Fibroblast of peridontal ligament (primary cell): ENCODE measurements around the gene PPP1R12A.
"Not testable (repeated sequence)": the region's sequence is repeated elsewhere in the genome, so short reads cannot be mapped to it uniquely, and the experiment has no call there.

Experiments
- DNase-seq: peaks from one replicate; pipeline ENCODE4 v3.0.0-alpha.2; 2010; ENCODE audit errors: extremely low read depth

The PPP1R12A gene

DNA sequence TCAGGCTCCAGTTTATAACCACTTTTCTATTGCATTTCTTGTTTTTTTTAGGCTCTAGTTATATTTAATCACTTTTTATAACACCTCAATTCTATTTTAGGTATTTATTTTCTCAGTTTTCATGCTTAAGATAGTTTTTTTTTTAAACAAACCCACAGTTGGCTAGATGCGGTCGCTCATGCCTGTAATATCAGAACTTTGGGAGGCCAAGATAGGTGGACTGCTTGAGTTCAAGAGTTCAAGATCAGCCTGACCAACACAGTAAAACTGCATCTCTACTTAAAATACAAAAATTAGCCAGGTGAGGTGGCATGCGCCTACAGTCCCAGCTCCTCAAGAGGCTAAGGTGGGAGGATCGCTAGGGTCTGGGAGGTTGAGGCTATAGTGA, 93.0 kb downstream of the PPP1R12A start:
- DNase-seq, result no peak

DNA sequence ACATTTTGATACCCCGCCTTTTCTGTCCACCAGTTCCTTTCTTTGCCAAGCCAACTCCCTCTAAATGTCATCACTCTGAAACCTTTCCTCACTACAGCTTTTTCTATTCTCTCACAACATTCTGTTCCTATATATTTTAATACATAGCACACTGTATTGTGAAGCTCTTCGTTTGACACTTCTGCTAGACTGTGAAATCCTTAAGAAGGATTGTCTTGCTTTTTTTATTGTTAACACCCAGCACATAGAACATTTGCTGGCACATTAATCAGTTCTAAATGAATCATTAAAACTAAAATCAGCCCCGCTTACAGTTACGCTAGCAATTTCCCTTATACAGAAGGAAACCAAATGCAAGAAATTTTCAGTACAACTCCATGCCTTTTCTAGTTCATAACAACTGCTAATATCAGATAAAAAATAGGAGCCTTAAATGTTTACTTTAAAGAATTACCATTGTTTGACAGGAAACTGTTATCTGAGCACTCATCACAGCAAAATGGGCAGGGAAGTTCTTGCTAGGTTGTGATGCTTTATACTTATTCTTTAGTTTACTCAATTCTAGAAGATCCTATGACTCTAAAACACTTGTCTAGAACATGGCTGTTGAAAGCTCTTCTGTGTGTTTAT, 93.5 kb downstream of the PPP1R12A start:
- no peak for DNase-seq

DNA sequence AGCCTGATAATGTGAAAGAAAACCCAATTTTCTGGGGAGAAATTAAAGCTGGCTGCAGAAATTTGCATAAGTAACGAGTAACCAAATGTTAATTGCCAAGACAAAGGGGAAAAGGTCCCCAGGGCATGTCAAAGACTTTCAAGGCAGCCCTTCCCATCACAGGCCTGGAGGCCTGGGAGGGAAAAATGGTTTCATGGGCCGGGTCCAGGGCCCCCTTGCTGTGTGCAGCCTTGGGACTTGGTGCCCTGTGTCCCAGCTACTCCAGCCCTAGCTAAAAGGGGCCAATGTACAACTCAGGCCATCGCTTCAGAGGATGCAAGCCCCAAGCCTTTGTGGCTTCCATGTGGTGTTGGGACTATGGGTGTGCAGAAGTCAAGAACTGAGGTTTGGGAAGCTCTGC, 96.5 kb downstream of the PPP1R12A start:
- no peak for DNase-seq

DNA sequence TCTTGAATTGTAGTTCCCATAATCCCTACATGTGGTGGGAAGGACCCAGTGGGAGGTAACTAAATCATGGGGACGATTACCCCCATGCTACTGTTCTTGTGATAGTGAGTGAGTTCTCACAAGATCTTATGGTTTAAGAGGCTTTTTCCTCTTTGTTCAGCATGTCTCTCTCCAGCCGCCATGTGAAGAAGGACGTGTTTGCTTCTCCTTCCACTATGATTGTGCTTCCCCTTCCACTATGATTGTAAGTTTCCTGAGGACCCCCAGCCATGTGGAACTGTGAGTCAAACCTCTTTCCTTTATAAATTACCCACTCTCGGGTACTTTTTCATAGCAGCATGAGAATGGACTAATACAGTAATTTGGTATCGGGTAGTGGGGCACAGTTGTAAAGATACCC, 97.3 kb downstream of the PPP1R12A start:
- DNase-seq, result no peak

DNA sequence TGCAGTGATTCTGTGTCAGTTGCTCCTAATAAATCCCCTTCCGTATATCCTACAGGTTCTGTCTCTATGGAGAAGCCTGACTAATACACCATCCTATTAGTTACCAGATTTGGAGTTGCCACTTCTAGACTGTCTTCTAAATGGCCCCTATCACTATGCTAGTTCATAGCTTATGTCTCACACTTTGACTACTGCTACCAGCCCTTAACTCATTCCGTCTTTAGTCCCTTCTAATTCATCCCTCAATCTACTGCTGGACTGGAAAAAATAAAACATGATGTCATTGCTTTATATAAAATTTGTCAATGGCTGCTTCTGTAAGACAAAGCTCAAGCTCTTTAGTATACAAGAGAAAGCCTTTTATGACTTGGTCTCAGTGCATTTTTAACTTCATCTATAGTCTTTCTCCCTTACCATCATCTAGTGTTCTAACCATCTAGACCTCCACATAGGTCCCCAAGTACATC, 99.5 kb downstream of the PPP1R12A start:
- no peak for DNase-seq

DNA sequence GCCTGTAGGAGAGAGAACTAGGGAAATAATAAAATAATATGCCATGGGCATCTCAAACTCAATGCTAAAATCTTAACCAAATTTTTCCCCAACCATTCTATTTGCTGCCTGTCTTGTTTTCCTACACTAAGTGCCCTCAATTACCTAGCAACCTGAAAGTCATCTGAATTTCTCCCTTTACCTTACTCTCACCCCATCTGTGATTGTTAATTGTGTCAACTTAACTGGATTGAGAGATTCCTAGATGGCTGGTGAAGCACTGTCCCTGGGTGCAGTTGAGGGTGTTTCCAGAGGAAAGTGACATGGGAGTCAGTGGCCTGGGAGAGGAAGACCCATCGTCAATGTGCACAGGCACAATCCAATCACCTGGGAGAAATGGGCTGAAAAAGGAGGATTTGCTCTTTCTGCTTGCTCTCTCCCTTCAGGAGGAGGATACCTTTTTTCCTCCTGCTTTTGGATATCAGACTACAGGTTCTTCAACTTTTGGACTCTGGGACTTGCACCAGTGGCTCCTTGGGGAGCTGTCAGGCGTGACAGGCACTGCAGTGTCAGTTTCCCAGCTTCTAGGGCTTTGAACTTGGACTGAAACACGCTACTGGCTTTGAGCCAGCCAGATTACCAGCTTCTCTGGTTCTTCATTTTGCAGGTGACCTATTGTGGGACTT, 100.1 kb downstream of the PPP1R12A start:
- DNase-seq, result no peak

DNA sequence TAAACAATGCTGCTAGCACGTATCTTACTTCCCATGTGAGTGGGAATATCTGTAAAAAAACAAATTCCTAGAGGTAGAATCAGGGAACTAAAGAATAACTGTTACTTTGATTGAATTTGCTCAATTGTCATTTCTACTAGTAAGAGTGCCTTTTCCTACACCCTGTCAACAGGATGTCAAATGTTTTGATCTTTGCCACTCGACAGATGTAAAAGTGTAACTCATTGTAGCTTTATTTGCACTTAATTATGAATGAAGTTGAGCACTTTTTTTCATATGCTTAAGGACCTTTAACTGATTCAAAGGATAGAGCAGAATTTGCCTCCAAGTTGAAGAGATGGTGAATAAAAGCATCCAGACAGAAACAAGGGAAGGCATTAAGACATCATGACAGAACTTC, 104.5 kb downstream of the PPP1R12A start:
- DNase-seq, result no peak

DNA sequence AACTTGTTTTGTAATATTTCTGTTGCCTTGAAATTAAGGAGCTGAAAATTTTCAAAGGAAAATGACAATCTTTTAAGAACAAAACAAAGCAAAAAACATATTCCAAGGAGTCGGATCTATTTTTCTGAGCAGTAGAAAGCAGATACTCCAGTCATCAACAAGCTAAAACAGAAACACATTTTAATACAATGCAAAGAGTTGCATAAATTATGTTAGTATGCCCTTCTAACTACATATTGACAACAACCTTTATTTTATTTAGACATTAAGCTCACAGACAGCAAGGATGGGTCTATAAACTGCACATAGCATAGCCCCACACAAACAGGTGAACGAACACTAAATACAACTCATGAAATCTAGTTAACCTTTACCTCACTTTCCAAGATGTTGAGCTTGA, 106.0 kb downstream of the PPP1R12A start:
- DNase-seq, result no peak

DNA sequence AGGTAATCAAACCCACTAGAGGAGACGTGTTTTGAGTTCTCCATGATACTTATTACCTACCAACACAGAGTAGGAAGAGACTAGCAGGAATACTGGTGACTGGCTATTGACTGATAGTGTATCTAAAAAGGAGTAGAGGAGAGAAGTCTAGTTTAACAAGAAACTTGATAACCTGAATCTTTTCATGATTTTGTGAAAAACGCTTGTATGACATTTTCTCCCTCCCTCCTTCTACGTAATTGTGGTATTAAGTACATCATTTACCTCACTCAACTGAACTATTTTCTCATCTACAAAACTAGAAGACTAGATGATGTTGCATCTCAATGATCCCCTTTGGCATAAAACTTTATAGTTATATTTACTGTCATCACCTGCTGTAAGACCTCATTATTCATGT, 107.4 kb downstream of the PPP1R12A start:
- DNase-seq, result no peak

DNA sequence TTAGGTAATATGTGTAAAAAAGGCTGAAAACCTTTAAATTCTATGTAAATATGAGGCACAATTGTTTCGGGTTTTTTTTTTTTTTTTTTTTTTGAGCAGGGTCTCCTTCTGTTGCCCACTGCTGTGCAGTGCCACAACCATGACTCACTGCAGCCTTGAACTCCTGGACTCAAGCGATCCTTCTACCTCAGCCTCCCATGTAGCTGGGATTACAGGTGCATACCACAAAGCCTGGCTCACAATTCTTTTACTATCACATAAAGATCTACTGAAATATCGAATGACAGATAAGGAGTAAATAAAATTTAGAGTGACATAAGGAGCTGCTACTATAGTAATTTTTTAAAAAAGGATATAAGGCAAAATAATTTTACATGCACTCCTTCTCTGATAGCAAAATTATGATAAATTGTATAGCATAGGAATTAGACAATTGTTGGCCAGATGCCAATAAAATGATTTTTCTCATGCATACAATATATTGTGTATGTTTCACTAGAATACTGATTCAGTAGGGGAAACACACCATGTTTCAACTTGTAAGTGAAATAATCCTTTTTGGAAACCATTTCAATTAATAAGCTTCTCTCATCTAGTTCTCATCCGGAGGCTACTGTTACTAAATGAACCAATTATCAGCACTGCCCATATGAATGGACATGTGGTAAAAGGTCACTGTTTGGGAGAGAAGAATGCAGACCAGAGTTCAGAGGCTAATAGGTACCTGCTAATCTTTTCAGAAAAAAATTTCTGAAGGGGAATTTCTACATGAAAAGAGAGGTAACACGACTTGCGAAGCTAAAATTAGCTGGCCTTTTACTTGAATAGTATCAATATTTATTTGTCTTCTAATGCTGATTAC, 108.4 kb downstream of the PPP1R12A start:
- no peak for DNase-seq

DNA sequence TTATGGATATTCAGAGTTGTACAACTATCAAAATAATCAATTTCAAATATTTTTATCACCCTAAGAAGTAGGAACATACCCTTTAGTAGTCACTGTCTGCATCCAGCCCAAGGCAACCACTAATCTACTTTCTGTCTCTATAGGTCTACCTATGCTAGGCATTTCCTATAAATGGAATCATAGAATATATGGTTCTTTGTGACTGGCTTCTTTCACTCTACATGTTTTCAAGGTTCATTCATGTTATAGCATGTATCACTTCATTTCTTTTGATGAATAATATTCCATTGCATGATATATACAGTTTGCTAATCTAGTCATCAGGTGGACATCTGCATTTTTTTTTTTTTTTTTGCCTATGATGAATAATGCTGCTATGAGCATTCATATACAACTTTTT, 112.4 kb downstream of the PPP1R12A start:
- no peak for DNase-seq

DNA sequence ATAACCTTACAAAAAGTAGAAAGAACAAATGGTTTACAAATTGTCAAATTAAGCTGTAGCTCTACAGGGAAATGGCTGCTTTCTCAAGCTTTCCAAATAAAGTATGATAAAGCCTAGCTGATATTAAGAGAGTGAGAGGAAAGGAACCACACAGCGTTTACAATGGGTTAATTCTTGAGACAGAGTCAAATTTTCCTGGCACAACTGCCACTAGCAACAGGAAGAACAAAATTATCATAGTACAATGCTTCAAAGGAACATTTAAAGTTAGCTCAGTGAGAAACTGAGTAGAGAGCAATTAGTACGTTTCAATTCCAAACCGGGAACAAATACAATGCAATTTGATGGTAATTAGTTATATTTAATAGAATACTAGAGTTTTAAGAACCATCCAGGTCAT, 116.0 kb downstream of the PPP1R12A start:
- peak; percentile 31 for DNase-seq

DNA sequence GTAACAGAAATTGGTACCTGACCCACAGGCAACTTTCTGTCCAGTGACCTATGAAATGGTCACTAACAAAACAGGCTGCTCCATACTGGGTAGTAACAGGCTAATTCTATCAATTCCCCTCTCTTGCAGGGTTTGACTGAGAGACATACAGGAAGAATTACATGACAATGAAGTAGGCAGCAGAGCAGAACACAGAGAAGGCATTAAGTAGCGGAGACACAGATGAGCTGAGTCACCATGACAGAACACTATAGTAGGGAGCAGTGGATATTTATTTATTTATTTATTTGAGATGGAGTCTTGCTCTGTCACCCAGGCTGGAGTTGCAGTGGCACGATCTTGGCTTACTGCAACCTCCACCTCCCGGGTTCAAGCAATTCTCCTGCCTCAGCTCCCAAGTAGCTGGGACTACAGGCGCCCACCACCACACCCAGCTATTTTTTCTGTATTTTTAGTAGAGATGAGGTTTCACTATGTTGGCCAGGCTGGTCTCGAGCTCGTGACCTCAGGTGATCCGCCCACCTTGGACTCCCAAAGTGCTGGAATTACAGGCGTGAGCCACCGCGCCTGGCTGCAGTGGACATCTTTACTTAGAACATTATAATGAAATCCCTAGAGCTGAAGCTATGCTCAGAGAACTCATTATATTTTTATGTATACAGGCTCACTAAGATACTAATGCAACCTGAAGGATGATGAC, 150.4 kb downstream of the PPP1R12A start:
- not testable (repeated sequence) for DNase-seq

DNA sequence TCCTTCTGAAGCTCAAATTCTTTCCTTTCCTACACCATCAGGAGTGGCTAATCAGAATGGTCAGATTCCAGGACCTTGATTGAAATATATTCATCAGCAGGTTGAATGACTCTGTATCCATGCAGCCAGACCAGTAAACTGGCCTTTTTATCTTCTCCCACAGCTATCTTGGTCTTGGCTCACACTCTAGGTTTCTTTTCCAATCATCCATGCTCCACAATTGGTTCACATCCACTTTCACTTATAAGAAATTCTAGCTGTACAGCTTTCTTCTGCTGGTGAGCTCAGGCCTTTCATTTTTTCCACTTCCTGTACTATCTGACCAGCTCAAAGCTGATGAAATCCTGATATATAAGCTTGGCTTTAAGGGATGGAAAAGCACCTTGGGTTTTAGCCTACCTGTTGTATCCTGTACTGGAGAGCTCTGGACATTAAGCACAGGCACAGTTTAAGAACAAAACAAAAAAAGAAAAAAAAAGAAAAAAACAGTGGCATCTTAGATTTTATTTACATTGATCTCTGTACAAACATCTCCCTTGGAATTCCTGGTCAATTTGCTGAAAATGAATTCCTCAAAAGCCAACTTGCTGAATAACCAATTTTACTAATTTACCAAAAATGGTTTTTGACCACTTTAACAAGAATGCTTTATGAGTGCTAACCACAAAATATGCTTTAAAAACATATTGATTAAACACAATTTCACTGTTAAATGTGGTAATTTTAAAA, 152.6 kb downstream of the PPP1R12A start:
- peak; percentile 87 for DNase-seq

DNA sequence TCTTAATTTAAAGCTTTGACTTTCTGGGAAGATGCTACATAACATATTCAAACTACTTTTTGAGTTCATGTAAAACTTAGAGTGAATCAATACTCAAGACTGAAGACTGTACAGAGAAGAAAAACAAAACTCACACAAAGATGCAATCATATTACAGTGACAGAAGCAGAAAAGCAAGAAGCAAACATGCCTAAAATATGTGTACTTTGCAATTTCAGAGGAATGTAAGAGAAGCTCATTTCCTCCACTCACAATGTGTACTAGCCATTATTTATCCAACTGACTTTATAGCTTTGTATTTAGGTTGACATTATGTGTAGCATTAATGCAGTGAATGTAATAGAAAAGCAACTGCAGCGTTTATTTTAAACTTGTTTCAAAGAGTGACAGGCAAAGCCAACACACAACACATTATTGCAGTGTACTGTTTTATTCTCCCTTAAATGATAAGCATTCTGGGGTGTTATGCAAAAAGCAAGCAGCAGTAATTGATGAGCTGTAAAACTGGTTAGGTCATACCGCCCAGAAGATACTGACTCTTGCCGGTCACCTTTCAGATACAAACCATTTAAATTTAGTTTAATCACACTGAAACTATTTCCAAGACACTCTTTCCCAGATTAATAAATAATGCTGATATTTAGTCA, 156.0 kb downstream of the PPP1R12A start:
- peak; percentile 42 for DNase-seq

DNA sequence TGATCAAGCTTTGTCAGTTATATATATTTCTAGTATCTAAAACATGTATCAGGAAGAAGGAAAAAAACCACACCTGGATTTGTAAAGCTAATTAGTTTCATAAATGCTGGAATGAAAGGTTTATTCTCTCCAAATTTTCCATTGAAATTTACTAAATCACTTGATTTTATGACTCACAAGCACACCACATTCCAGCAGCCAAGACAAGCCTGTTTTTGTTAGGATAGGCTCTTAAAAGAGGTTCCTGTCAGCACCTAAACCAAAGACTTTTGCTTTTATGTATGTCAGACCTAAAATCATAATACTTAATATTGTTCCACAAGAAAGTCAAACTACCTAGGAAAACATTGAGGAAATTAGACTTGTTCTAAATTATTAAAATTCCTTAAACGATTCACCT, 158.8 kb downstream of the PPP1R12A start:
- peak; percentile 59 for DNase-seq

DNA sequence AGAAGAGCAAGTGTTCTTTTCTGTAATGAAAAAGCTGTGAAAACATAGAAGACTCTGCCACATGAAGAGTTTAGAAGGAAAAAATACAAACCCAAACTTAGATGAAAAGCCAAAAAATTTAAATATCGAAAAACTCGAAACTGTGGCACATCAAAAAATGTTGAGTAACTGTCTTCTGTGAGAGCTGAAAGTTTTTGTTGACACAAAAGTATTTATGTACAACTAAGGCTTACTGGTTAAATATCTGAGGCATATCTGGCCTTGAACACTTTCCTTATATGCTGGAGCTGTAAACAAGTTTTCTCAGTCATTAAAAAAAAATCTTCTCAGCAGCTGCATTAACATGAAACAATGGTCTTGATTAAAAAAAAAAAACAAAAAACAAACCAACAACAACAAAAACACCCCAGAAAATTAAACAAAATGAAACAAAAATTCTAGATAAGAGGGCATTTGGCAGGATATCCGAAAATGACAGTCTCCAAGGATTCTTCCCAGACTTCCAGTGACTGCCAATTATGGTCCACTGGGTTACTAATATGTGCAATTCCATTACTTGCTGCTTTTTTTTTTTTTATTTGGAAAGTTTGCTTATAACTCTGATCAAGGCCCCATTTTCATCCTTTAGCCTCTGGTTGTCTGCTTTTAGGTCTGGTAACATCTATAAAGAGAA, 159.4 kb downstream of the PPP1R12A start:
- DNase-seq, result no peak

DNA sequence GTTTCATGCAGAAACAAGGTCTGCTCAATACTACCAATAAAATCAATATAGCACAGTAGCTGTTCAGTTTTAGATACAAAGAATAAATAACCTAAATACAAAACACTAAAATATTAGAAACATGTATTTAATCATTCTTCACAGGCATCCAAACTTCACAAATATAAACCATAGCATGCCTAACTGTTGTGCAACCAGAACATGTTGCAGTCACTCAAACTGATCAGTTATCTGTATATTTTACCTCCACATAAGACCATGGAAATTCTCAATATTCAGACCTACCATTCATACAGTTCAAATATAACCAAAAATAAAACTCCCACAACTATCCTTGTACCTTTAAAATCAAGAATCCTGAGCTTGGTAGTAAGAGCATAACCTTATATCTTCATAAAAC, 161.0 kb downstream of the PPP1R12A start:
- DNase-seq, result no peak

DNA sequence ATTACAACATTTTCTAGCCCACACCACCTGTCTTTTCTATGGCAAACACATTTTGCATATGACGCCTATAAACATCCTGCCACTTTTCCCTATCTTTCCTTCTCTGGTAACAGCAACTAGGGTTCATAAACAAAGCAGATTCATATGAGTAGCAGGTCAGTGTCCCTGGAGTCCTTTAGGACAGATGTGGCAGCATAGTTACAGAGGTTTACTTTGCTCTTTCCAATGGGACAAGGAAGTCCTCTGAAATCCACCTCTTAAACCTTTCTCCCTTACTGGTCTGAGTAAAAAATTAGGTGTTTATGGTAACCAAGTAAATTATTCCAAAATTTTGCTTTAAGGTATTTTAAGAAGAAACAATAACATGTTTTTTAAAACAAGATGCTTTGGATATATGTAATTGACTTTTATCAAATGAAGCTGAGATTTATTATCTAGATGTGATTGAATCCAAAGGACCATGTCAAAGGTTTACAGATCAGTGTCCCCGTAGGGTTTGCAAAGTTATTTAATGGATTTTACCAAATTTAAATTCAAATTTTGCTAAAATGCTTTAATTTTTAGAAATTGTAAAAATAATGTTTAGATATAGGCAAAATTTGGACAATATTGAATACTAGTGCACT, 164.9 kb downstream of the PPP1R12A start:
- DNase-seq, result no peak
